Calu3 (cell line): ENCODE measurements around the gene CAMK1D. TPM values are rescaled to one million over a fixed set of nuclear protein-coding genes. Genes with fewer than 3 reads are reported as not detected.

Source experiments
- BruUV-seq: library from RNA; stranded (reverse); fragments of 400-500 nt; replicated peaks from 2 replicates; lab custom pipeline; 2021; lab: Mats Ljungman, UMichigan
- CTCF ChIA-PET: fragments of 300-600 bp; sonication (Branson Sonifier 250); formaldehyde crosslinking; loops from one replicate; lab custom pipeline; 2022; ENCODE audit warnings: antibody characterized with exemption; lab: Charles Lee
- DNase-seq: peaks from one replicate; pipeline ENCODE4 v3.0.0; 2022
- H3K27ac Mint-ChIP-seq: one replicate; pipeline ENCODE4 v1.8.0; 2022; ENCODE audit warnings: mixed read lengths; ENCODE audit not compliant: unreplicated experiment
- H3K27me3 Mint-ChIP-seq: one replicate; pipeline ENCODE4 v1.8.0; 2022; ENCODE audit warnings: mixed read lengths; ENCODE audit not compliant: unreplicated experiment
- H3K36me3 Mint-ChIP-seq: one replicate; pipeline ENCODE4 v1.8.0; 2022; ENCODE audit warnings: mild to moderate bottlenecking, moderate library complexity, mixed read lengths; ENCODE audit not compliant: insufficient read depth, unreplicated experiment
- H3K4me1 Mint-ChIP-seq: one replicate; pipeline ENCODE4 v1.8.0; 2022; ENCODE audit warnings: mild to moderate bottlenecking, low read depth, mixed read lengths; ENCODE audit not compliant: unreplicated experiment
- H3K4me3 Mint-ChIP-seq: one replicate; pipeline ENCODE4 v1.8.0; 2022; ENCODE audit warnings: mild to moderate bottlenecking, low read depth, moderate library complexity, mixed read lengths; ENCODE audit not compliant: unreplicated experiment
- H3K9me3 Mint-ChIP-seq: one replicate; pipeline ENCODE4 v1.8.0; 2022; ENCODE audit warnings: low read depth, mixed read lengths; ENCODE audit not compliant: unreplicated experiment
- intact Hi-C: fragments of 100-400 bp; cut with micrococcal nuclease; formaldehyde crosslinking; loops from one replicate; pipeline ENCODE4 v1.10.0; 2022; ENCODE audit not compliant: unreplicated experiment
- total RNA-seq: library from RNA; stranded (reverse); gene quantifications from 2 replicates; pipeline ENCODE4 v1.2.3, GENCODE V29; 2022
- TF ChIP-seq, protein P1 (sequence below): fragments of 200-600 bp; IDR thresholded peaks from one replicate; pipeline ENCODE4 v1.8.0; 2022; ENCODE audit warnings: antibody characterized with exemption; ENCODE audit not compliant: unreplicated experiment

The CAMK1D gene
- total RNA-seq, 1 experiment from 2014 or later = 2.6 TPM

- Mint-ChIP-seq H3K4me3 (no peak overlapping the region), H3K36me3 (no peaks in the 10 kb centered on the region), H3K27ac (no peak overlapping the region), H3K4me1 (no peaks in the 10 kb centered on the region), H3K27me3 (peaks cover 56% of the 10 kb centered on the region), H3K9me3 (peaks cover 4% of the 10 kb centered on the region)
- no peak for DNase-seq
- CTCF ChIA-PET = no interaction called here
- TF ChIP-seq, protein P1, sequence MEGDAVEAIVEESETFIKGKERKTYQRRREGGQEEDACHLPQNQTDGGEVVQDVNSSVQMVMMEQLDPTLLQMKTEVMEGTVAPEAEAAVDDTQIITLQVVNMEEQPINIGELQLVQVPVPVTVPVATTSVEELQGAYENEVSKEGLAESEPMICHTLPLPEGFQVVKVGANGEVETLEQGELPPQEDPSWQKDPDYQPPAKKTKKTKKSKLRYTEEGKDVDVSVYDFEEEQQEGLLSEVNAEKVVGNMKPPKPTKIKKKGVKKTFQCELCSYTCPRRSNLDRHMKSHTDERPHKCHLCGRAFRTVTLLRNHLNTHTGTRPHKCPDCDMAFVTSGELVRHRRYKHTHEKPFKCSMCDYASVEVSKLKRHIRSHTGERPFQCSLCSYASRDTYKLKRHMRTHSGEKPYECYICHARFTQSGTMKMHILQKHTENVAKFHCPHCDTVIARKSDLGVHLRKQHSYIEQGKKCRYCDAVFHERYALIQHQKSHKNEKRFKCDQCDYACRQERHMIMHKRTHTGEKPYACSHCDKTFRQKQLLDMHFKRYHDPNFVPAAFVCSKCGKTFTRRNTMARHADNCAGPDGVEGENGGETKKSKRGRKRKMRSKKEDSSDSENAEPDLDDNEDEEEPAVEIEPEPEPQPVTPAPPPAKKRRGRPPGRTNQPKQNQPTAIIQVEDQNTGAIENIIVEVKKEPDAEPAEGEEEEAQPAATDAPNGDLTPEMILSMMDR = no peak
- BruUV-seq = no TSS peak
- intact Hi-C loops = no loop called here
Observed at GRCh38 chr10:12814166-12814565, 464.8 kb downstream of the CAMK1D start.

DNA sequence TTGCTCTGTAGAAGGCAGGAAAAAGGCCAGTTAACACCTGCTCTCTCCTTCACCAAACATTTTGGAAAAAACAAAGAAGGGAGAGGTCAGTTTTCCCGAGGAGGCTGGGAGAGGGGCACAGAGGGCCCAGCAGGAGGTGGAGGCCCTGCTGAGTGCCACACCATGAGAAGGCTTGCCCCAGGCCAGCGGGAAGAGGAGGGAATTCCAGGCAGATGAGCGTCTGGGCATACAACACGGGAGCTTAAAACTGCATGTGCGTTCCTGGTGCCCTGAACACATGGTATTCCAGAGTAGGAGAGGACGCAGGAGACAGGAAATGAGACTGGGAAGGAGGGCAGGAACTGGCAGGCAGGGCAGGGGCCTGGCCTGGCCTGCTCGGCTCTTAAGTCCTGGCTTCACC, 469.7 kb downstream of the CAMK1D start:
- CTCF ChIA-PET = no interaction called here
- Mint-ChIP-seq H3K27me3 (peaks cover 71% of the 10 kb centered on the region), H3K36me3 (no peaks in the 10 kb centered on the region), H3K4me1 (no peaks in the 10 kb centered on the region), H3K27ac (no peak overlapping the region), H3K4me3 (no peak overlapping the region), H3K9me3 (no peaks in the 10 kb centered on the region)
- intact Hi-C loops = no loop called here
- TF ChIP-seq, protein P1 = no peak
- no TSS peak for BruUV-seq
- no peak for DNase-seq

GRCh38 chr10:12819656-12820055, 470.3 kb downstream of the CAMK1D start:
- no peaks in the 10 kb centered on the region for H3K36me3 Mint-ChIP-seq
- TF ChIP-seq, protein P1 = no peak
- H3K27me3 Mint-ChIP-seq = peaks cover 77% of the 10 kb centered on the region
- no peak for DNase-seq
- intact Hi-C loops = no loop called here
- no TSS peak for BruUV-seq
- H3K27ac Mint-ChIP-seq = no peak overlapping the region
- no peaks in the 10 kb centered on the region for H3K9me3 Mint-ChIP-seq
- no peak overlapping the region for H3K4me3 Mint-ChIP-seq
- no peaks in the 10 kb centered on the region for H3K4me1 Mint-ChIP-seq
- CTCF ChIA-PET = no interaction called here

- Mint-ChIP-seq H3K36me3 (no peaks in the 10 kb centered on the region), H3K27me3 (peaks cover 82% of the 10 kb centered on the region), H3K4me3 (no peak overlapping the region), H3K9me3 (no peaks in the 10 kb centered on the region), H3K4me1 (no peaks in the 10 kb centered on the region), H3K27ac (no peak overlapping the region)
- BruUV-seq = no TSS peak
- CTCF ChIA-PET = interaction anchor here (0.5 kb wide), 1 partner anchor 252 kb away, joined by 8 read pairs; no protein-coding TSS in a partner anchor
- no peak for DNase-seq
- intact Hi-C loops = no loop called here
- TF ChIP-seq, protein P1 = no peak
Observed at GRCh38 chr10:12822126-12822892, 473.0 kb downstream of the CAMK1D start.
